Right lobe of liver (tissue), 4 donors: ENCODE results near the gene COMMD1.

Experiments used
- POLR2A ChIP-seq: fragments of 450-650 bp; IDR thresholded peaks from one replicate; pipeline ENCODE4 v1.6.1; 2017; ENCODE audit warnings: antibody characterized with exemption, mild to moderate bottlenecking
- TF ChIP-seq, protein P1 (sequence below), 4 donors: fragments of 200-600 bp in 3 of 4; fragments of 450-650 bp in 1 of 4; IDR thresholded peaks; one replicate each; pipeline versions ENCODE4 v1.5.1 to v1.8.0; 2016 to 2022; ENCODE audit warnings: antibody characterized with exemption in 4 of 4, mild to moderate bottlenecking in 2 of 4
- donor health status: DM: no; HTN: no; CAD: no.
- donor health status: DM: no; HTN: no; CAD: no.
- donor health status: DM: no; HTN: yes; CAD: no.

DNA sequence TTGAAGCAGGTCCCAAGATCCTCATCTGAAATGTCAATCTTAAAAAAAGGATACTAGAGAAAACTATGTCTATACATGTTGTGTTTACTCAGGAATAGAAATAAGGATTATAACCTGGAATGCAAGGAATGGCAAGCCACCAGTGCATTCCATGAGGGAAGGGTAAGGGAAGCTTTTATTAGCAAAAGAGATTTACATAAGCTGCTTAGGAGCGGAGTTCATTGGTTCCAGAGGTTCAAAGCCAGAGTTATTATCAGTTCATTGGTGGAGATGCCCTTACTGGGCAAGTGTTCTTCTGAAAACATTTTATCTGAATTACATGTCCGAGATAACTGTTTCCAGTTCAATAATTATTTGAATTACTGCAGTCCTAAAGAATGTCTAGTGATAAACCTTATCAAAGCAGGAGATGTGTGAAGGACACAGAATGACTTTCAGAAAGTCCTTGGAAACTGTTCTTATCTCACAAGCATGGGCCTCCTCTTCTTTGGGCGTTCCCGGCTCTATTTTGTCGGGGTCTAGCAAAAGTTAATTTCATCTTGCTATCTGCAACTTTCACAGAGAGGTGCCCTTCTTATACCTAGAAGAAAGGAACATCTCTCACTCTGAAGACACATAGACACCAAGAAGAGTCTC, 23.5 kb downstream of the COMMD1 start:
- TF ChIP-seq, protein P1, sequence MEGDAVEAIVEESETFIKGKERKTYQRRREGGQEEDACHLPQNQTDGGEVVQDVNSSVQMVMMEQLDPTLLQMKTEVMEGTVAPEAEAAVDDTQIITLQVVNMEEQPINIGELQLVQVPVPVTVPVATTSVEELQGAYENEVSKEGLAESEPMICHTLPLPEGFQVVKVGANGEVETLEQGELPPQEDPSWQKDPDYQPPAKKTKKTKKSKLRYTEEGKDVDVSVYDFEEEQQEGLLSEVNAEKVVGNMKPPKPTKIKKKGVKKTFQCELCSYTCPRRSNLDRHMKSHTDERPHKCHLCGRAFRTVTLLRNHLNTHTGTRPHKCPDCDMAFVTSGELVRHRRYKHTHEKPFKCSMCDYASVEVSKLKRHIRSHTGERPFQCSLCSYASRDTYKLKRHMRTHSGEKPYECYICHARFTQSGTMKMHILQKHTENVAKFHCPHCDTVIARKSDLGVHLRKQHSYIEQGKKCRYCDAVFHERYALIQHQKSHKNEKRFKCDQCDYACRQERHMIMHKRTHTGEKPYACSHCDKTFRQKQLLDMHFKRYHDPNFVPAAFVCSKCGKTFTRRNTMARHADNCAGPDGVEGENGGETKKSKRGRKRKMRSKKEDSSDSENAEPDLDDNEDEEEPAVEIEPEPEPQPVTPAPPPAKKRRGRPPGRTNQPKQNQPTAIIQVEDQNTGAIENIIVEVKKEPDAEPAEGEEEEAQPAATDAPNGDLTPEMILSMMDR (IDR thresholded peaks at IDR 0.05), result no peak
- TF ChIP-seq POLR2A, result no peak
